DOHH2 (cell line): ENCODE results near the gene TUBAL3.

Experiments used
- EZH2phosphoT487 ChIP-seq: fragments of 200-600 bp; sonication (generic); IDR thresholded peaks from 2 replicates; pipeline ENCODE4 v1.6.1; 2017; ENCODE audit warnings: borderline replicate concordance, mild to moderate bottlenecking, antibody characterized with exemption, low read length, moderate library complexity, mixed read lengths
- TF ChIP-seq, protein P1 (sequence below): fragments of 200-600 bp; sonication (generic); IDR thresholded peaks from one replicate; pipeline ENCODE4 v1.5.1; 2014; ENCODE audit warnings: antibody characterized with exemption, mild to moderate bottlenecking, low read depth, low read length; ENCODE audit not compliant: poor library complexity, severe bottlenecking

DNA sequence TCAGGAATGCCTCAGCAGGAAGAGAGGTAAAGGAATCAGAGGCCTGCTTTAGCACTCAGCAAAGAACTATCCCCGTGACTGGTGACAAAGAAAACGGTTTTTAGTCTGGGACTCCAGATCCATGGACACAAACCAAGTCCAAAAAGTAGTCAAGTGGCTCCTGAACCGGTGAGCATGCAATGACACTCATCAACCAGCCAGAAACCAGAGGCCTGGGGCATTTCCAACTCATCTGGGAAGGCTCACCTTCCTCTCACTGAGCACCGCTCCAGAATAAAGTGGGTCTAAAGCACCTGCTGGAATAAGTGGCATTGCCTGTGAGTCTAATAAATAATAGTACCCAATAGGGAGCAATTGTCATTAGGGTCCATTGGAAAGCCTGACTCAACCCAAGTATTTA is 57.7 kb downstream of the TUBAL3 start:
- TF ChIP-seq, protein P1, sequence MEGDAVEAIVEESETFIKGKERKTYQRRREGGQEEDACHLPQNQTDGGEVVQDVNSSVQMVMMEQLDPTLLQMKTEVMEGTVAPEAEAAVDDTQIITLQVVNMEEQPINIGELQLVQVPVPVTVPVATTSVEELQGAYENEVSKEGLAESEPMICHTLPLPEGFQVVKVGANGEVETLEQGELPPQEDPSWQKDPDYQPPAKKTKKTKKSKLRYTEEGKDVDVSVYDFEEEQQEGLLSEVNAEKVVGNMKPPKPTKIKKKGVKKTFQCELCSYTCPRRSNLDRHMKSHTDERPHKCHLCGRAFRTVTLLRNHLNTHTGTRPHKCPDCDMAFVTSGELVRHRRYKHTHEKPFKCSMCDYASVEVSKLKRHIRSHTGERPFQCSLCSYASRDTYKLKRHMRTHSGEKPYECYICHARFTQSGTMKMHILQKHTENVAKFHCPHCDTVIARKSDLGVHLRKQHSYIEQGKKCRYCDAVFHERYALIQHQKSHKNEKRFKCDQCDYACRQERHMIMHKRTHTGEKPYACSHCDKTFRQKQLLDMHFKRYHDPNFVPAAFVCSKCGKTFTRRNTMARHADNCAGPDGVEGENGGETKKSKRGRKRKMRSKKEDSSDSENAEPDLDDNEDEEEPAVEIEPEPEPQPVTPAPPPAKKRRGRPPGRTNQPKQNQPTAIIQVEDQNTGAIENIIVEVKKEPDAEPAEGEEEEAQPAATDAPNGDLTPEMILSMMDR, result no peak
- TF ChIP-seq EZH2phosphoT487, result no peak
